Immature natural killer cell (primary cell): ENCODE measurements around the gene RAG1. TPM values are rescaled to one million over a fixed set of nuclear protein-coding genes. Genes with fewer than 3 reads are reported as not detected.
"Not testable (repeated sequence)": the region's sequence is repeated elsewhere in the genome, so short reads cannot be mapped to it uniquely, and the experiment has no call there.

Experiments
- DNase-seq, 3 donors: peaks; one replicate each; pipeline ENCODE4 v3.0.0; 2022; ENCODE audit warnings: mixed read lengths in 1 of 3
- H3K27ac Mint-ChIP-seq, 6 donors: one replicate each; pipeline ENCODE4 v1.8.0; 2020; ENCODE audit warnings: mixed read lengths in 6 of 6, mild to moderate bottlenecking in 5 of 6, inconsistent platforms in 4 of 6, moderate library complexity in 3 of 6
- H3K27me3 Mint-ChIP-seq, 3 donors: one replicate each; pipeline ENCODE4 v1.8.0; 2020 to 2021; ENCODE audit warnings: low read depth in 3 of 3, mild to moderate bottlenecking in 3 of 3, mixed read lengths in 3 of 3, moderate library complexity in 3 of 3, inconsistent platforms in 1 of 3
- H3K36me3 Mint-ChIP-seq, 3 donors: one replicate each; pipeline ENCODE4 v1.8.0; 2020; ENCODE audit warnings: mixed read lengths in 3 of 3, inconsistent platforms in 2 of 3, mild to moderate bottlenecking in 2 of 3
- H3K4me1 Mint-ChIP-seq, 2 donors: one replicate each; pipeline ENCODE4 v1.8.0; 2020; ENCODE audit warnings: inconsistent platforms in 2 of 2, mild to moderate bottlenecking in 2 of 2, mixed read lengths in 2 of 2, moderate library complexity in 1 of 2
- H3K4me3 Mint-ChIP-seq, 5 donors: one replicate each; pipeline ENCODE4 v1.8.0; 2020; ENCODE audit warnings: mild to moderate bottlenecking in 5 of 5, mixed read lengths in 5 of 5, inconsistent platforms in 3 of 5, moderate library complexity in 3 of 5
- H3K9me3 Mint-ChIP-seq, 6 donors: one replicate each; pipeline ENCODE4 v1.8.0; 2020; ENCODE audit warnings: mild to moderate bottlenecking in 6 of 6, mixed read lengths in 6 of 6, inconsistent platforms in 4 of 6, moderate library complexity in 3 of 6
- polyA plus RNA-seq, 3 donors: library from polyadenylated mRNA; unstranded; fragments of 300-500 nt; fragmentation: Illumina TruSeq; gene quantifications; one replicate each; pipeline ENCODE4 v1.2.3, GENCODE V29; 2021

RAG1 gene
- polyA plus RNA-seq = under 1 TPM; 0.39 to 0.85 (median 0.52) TPM

- peaks cover 0 to 11% (median 2%) of the 10 kb centered on the region in 3 donors for H3K27me3 Mint-ChIP-seq
- no peak within 1 kb of the TSS for H3K4me3 Mint-ChIP-seq
- no peak for DNase-seq
- no peaks in the 10 kb centered on the region for H3K9me3 Mint-ChIP-seq
- peaks cover 5 to 8% of the 10 kb centered on the region in 2 donors for H3K4me1 Mint-ChIP-seq
- no peaks in the 10 kb centered on the region for H3K36me3 Mint-ChIP-seq
- H3K27ac Mint-ChIP-seq = no peak within 1 kb of the TSS
Observed at GRCh38 chr11:36567694-36568093, at the start of gene RAG1. Gene RAG1, plus strand, starts transcription at chr11:36568007. Its CDS starts 5,298 bp downstream, at chr11:36573305.

GRCh38 chr11:36530840-36531239 lies 37.0 kb upstream of the RAG1 start:
- peaks cover 0 to 7% of the 10 kb centered on the region in 2 donors for H3K4me1 Mint-ChIP-seq

GRCh38 chr11:36532941-36533601 lies 34.7 kb upstream of the RAG1 start:
- Mint-ChIP-seq H3K27me3 (peaks cover 2 to 8% (median 3%) of the 10 kb centered on the region in 3 donors), H3K9me3 (peaks cover 0 to 1% (median 0%) of the 10 kb centered on the region in 6 donors), H3K4me1 (peaks cover 0 to 7% of the 10 kb centered on the region in 2 donors), H3K27ac (no peak overlapping the region), H3K36me3 (no peaks in the 10 kb centered on the region), H3K4me3 (no peak overlapping the region)
- no peak for DNase-seq

More at GRCh38 chr11:36530840-36531239, 37.0 kb upstream of the RAG1 start:
- H3K9me3 Mint-ChIP-seq = peaks cover 0 to 1% (median 0%) of the 10 kb centered on the region in 6 donors
- H3K4me3 Mint-ChIP-seq = no peak overlapping the region
- no peaks in the 10 kb centered on the region for H3K36me3 Mint-ChIP-seq
- H3K27me3 Mint-ChIP-seq = peaks cover 1 to 20% (median 7%) of the 10 kb centered on the region in 3 donors
- no peak for DNase-seq
- no peak overlapping the region for H3K27ac Mint-ChIP-seq

GRCh38 chr11:36534276-36534840 lies 33.4 kb upstream of the RAG1 start:
- H3K4me3 Mint-ChIP-seq = no peak overlapping the region
- DNase-seq = no peak
- H3K27ac Mint-ChIP-seq = no peak overlapping the region
- no peaks in the 10 kb centered on the region for H3K9me3 Mint-ChIP-seq
- peaks cover 1 to 2% (median 2%) of the 10 kb centered on the region in 3 donors for H3K27me3 Mint-ChIP-seq
- H3K36me3 Mint-ChIP-seq = no peaks in the 10 kb centered on the region
- peaks cover 0 to 7% of the 10 kb centered on the region in 2 donors for H3K4me1 Mint-ChIP-seq

GRCh38 chr11:36540998-36541397 lies 26.8 kb upstream of the RAG1 start:
- peak; percentile 18 to 31 (median 21) for DNase-seq
- no peak overlapping the region for H3K4me3 Mint-ChIP-seq
- no peaks in the 10 kb centered on the region for H3K9me3 Mint-ChIP-seq
- H3K4me1 Mint-ChIP-seq = peaks cover 0 to 9% of the 10 kb centered on the region in 2 donors
- peaks cover 3 to 11% (median 6%) of the 10 kb centered on the region in 3 donors for H3K27me3 Mint-ChIP-seq
- H3K27ac Mint-ChIP-seq = peak overlapping the region in 1 of 6 donors; percentile 36
- no peaks in the 10 kb centered on the region for H3K36me3 Mint-ChIP-seq

- H3K4me3 Mint-ChIP-seq = peak overlapping the region; percentile 31 to 65 (median 57)
- peaks cover 24 to 29% of the 10 kb centered on the region in 2 donors for H3K4me1 Mint-ChIP-seq
- peak overlapping the region in 5 of 6 donors; percentile 29 to 68 (median 65) for H3K27ac Mint-ChIP-seq
- peaks cover 0 to 3% (median 0%) of the 10 kb centered on the region in 3 donors for H3K27me3 Mint-ChIP-seq
- peaks cover 0 to 12% (median 5%) of the 10 kb centered on the region in 3 donors for H3K36me3 Mint-ChIP-seq
- no peaks in the 10 kb centered on the region for H3K9me3 Mint-ChIP-seq
- peak in 1 of 3 donors; percentile 13 for DNase-seq
Observed at GRCh38 chr11:36550385-36551115, 17.3 kb upstream of the RAG1 start.

GRCh38 chr11:36557390-36557789 lies 10.4 kb upstream of the RAG1 start:
- not testable (repeated sequence) for H3K9me3 Mint-ChIP-seq, H3K27me3 Mint-ChIP-seq, H3K36me3 Mint-ChIP-seq, DNase-seq
- Mint-ChIP-seq H3K4me3 (peak overlapping the region in 1 of 5 donors; percentile 84), H3K4me1 (peaks cover 37 to 41% of the 10 kb centered on the region in 2 donors), H3K27ac (peak overlapping the region; percentile 36 to 91 (median 83))

- peaks cover 0 to 3% (median 0%) of the 10 kb centered on the region in 6 donors for H3K9me3 Mint-ChIP-seq
- no peak for DNase-seq
- peak overlapping the region; percentile 74 to 84 (median 81) for H3K4me3 Mint-ChIP-seq
- H3K27me3 Mint-ChIP-seq = peaks cover 1 to 3% (median 2%) of the 10 kb centered on the region in 3 donors
- H3K27ac Mint-ChIP-seq = peak overlapping the region; percentile 68 to 94 (median 90)
- H3K4me1 Mint-ChIP-seq = peaks cover 37 to 41% of the 10 kb centered on the region in 2 donors
- H3K36me3 Mint-ChIP-seq = no peaks in the 10 kb centered on the region
Observed at GRCh38 chr11:36557991-36558390, 9.8 kb upstream of the RAG1 start.

- Mint-ChIP-seq H3K27ac (peak overlapping the region; percentile 68 to 94 (median 90)), H3K4me3 (peak overlapping the region; percentile 74 to 84 (median 81)), H3K4me1 (peaks cover 37 to 41% of the 10 kb centered on the region in 2 donors), H3K36me3 (no peaks in the 10 kb centered on the region), H3K27me3 (peaks cover 1 to 3% (median 2%) of the 10 kb centered on the region in 3 donors), H3K9me3 (peaks cover 0 to 3% (median 0%) of the 10 kb centered on the region in 6 donors)
- DNase-seq = peak; percentile 66 to 71 (median 68)
Observed at GRCh38 chr11:36558571-36559413, 9.0 kb upstream of the RAG1 start.

- Mint-ChIP-seq H3K4me1 (peaks cover 24% of the 10 kb centered on the region in 2 donors), H3K27ac (no peak overlapping the region), H3K36me3 (no peaks in the 10 kb centered on the region), H3K4me3 (peak overlapping the region; percentile 80 to 92 (median 85)), H3K9me3 (no peaks in the 10 kb centered on the region), H3K27me3 (peaks cover 0 to 14% (median 3%) of the 10 kb centered on the region in 3 donors)
- peak; percentile 46 to 55 (median 54) for DNase-seq
Observed at GRCh38 chr11:36564376-36565030, 3.3 kb upstream of the RAG1 start.

GRCh38 chr11:36565031-36565610 lies 2.7 kb upstream of the RAG1 start:
- peaks cover 0 to 11% (median 3%) of the 10 kb centered on the region in 3 donors for H3K27me3 Mint-ChIP-seq
- H3K4me3 Mint-ChIP-seq = peak overlapping the region; percentile 80 to 92 (median 85)
- peaks cover 18% of the 10 kb centered on the region in 2 donors for H3K4me1 Mint-ChIP-seq
- DNase-seq = no peak
- no peaks in the 10 kb centered on the region for H3K9me3 Mint-ChIP-seq
- no peaks in the 10 kb centered on the region for H3K36me3 Mint-ChIP-seq
- no peak overlapping the region for H3K27ac Mint-ChIP-seq

- Mint-ChIP-seq H3K27ac (no peak overlapping the region), H3K36me3 (no peaks in the 10 kb centered on the region), H3K4me1 (peaks cover 6 to 8% of the 10 kb centered on the region in 2 donors), H3K4me3 (no peak overlapping the region), H3K27me3 (peaks cover 0 to 11% (median 2%) of the 10 kb centered on the region in 3 donors), H3K9me3 (no peaks in the 10 kb centered on the region)
- no peak for DNase-seq
Observed at GRCh38 chr11:36566407-36567053, 1.3 kb upstream of the RAG1 start.
